Upper lobe of left lung (tissue), 6 donors: Measurements from ENCODE around the gene USP10. TPM values are rescaled to one million over a fixed set of nuclear protein-coding genes. Genes with fewer than 3 reads are reported as not detected.
A peak's percentile ranks its signal among the peaks of the same experiment; 100 is the strongest.

Experiments used
- ATAC-seq, 2 donors: fragments of 200-7000 bp; cut with Tn5 transposase; one replicate each; pipeline ENCODE4 v1.9.1; 2022; ENCODE audit warnings: mild to moderate bottlenecking in 2 of 2, moderate library complexity in 2 of 2; ENCODE audit not compliant: low FRiP score in 2 of 2
- DNase-seq, 2 donors: peaks; one replicate each; pipeline ENCODE4 v3.0.0-alpha.2; 2019 to 2020
- H3K27ac ChIP-seq, 4 donors: fragments of 200-600 bp; sonication (generic); one replicate each; pipeline ENCODE4 v1.5.1; 2016 to 2019
- H3K27me3 ChIP-seq, 4 donors: fragments of 200-600 bp; sonication (generic); one replicate each; pipeline ENCODE4 v1.5.1; 2017 to 2019
- H3K36me3 ChIP-seq, 4 donors: fragments of 200-600 bp; sonication (generic); one replicate each; pipeline ENCODE4 v1.5.1; 2016 to 2019
- H3K4me1 ChIP-seq, 4 donors: fragments of 200-600 bp; sonication (generic); one replicate each; pipeline ENCODE4 v1.5.1; 2018 to 2019
- H3K4me3 ChIP-seq, 4 donors: fragments of 200-600 bp; sonication (generic); one replicate each; pipeline ENCODE4 v1.5.1; 2017 to 2019; ENCODE audit warnings: mild to moderate bottlenecking in 2 of 4, moderate library complexity in 1 of 4
- H3K9me3 ChIP-seq, 4 donors: fragments of 200-600 bp; sonication (generic); one replicate each; pipeline ENCODE4 v1.5.1; 2018 to 2019
- CTCF ChIP-seq, 6 experiments: fragments of 450-650 bp in 4 of 6; fragments of 200-600 bp in 2 of 6; sonication (generic) in 2 of 6; IDR thresholded peaks; one replicate each; pipeline ENCODE4 v1.5.1; 2016 to 2019; ENCODE audit warnings: antibody characterized with exemption in 6 of 6
- EP300 ChIP-seq, 4 donors: sonication (generic); formaldehyde crosslinking; IDR thresholded peaks; one replicate each; pipeline ENCODE4 v1.5.1; 2017; ENCODE audit warnings: antibody characterized with exemption in 4 of 4, control low read depth in 2 of 4
- POLR2A ChIP-seq, 4 donors: fragments of 450-650 bp; IDR thresholded peaks; one replicate each; pipeline ENCODE4 v1.5.1; 2016 to 2017; ENCODE audit warnings: antibody characterized with exemption in 4 of 4, mild to moderate bottlenecking in 2 of 4
- POLR2AphosphoS5 ChIP-seq, 2 donors: sonication (generic); formaldehyde crosslinking; IDR thresholded peaks; one replicate each; pipeline ENCODE4 v1.5.1; 2017; ENCODE audit warnings: antibody characterized with exemption in 2 of 2
- WGBS, 2 donors: methylation state at CpG; one replicate each; pipeline ENCODE4 v1.1.5; 2017 to 2018; 5-methylcytosine and 5-hydroxymethylcytosine counted together
- total RNA-seq, 6 donors: library from RNA; depleted of rRNA in 4 of 6; stranded (reverse); fragments of >200 nt in 4 of 6; gene quantifications; one replicate each; pipeline versions ENCODE4 v1.1.0 to v1.2.1, GENCODE V29; 2016 to 2021
- donor health status: DM: no; HTN: no; CAD: no; lungs with moderate emphysema.
- donor health status: DM: no; HTN: yes; CAD: no; lungs with severe emphysema.

Gene USP10
- total RNA-seq, 6 donors from 2014 or later = 40.9 to 64.7 (median 51.5) TPM

- DNase-seq (no peak), ATAC-seq (no peak)
- H3K27ac ChIP-seq = no peak overlapping the region
- no peaks in the 10 kb centered on the region for H3K27me3 ChIP-seq
- peaks cover 14 to 44% (median 19%) of the 10 kb centered on the region in 4 donors for H3K4me1 ChIP-seq
- TF ChIP-seq CTCF (IDR thresholded peaks at IDR 0.05) (no peak), EP300 (IDR thresholded peaks at IDR 0.05) (no peak), POLR2A (IDR thresholded peaks at IDR 0.05) (no peak), POLR2AphosphoS5 (IDR thresholded peaks at IDR 0.05) (no peak)
- H3K9me3 ChIP-seq = no peaks in the 10 kb centered on the region
- 89 to 92% methylated on average over 10 of the region's 10 CpGs for WGBS, 2 donors
- H3K4me3 ChIP-seq = no peak overlapping the region
- no peaks in the 10 kb centered on the region for H3K36me3 ChIP-seq
Measured at GRCh38 chr16:84709609-84710008, 9.8 kb downstream of the USP10 start.

GRCh38 chr16:84710686-84711085 is 10.9 kb downstream of the USP10 start:
- no peak for TF ChIP-seq EP300 (IDR thresholded peaks at IDR 0.05)
- TF ChIP-seq POLR2AphosphoS5 (IDR thresholded peaks at IDR 0.05) = no peak
- no peak for TF ChIP-seq CTCF (IDR thresholded peaks at IDR 0.05)
- no peak for TF ChIP-seq POLR2A (IDR thresholded peaks at IDR 0.05)
- H3K4me3 ChIP-seq = no peak overlapping the region
- H3K4me1 ChIP-seq = peaks cover 13 to 39% (median 17%) of the 10 kb centered on the region in 4 donors
- no peak for ATAC-seq
- DNase-seq = no peak
- H3K27ac ChIP-seq = no peak overlapping the region
- no peaks in the 10 kb centered on the region for H3K27me3 ChIP-seq
- H3K9me3 ChIP-seq = no peaks in the 10 kb centered on the region
- 91 to 92% methylated on average over 11 of the region's 11 CpGs for WGBS, 2 donors
- no peaks in the 10 kb centered on the region for H3K36me3 ChIP-seq

GRCh38 chr16:84712138-84712671 is 12.4 kb downstream of the USP10 start:
- no peaks in the 10 kb centered on the region for H3K36me3 ChIP-seq
- H3K9me3 ChIP-seq = no peaks in the 10 kb centered on the region
- no peaks in the 10 kb centered on the region for H3K27me3 ChIP-seq
- WGBS, 2 donors = 90 to 97% methylated on average over 5 to 8 of the region's 8 CpGs
- DNase-seq (peak in 1 of 2 donors; percentile 27), ATAC-seq (no peak)
- no peak for TF ChIP-seq CTCF (IDR thresholded peaks at IDR 0.05)
- no peak for TF ChIP-seq POLR2A (IDR thresholded peaks at IDR 0.05)
- TF ChIP-seq EP300 (IDR thresholded peaks at IDR 0.05) = no peak
- no peak for TF ChIP-seq POLR2AphosphoS5 (IDR thresholded peaks at IDR 0.05)
- H3K4me3 ChIP-seq = no peak overlapping the region
- H3K27ac ChIP-seq = no peak overlapping the region
- peaks cover 12 to 32% (median 13%) of the 10 kb centered on the region in 4 donors for H3K4me1 ChIP-seq

GRCh38 chr16:84712801-84713775 is 13.3 kb downstream of the USP10 start:
- no peak for ATAC-seq
- WGBS, 2 donors = 89 to 94% methylated on average over 13 of the region's 13 CpGs
- TF ChIP-seq POLR2A (IDR thresholded peaks at IDR 0.05) = no peak
- TF ChIP-seq EP300 (IDR thresholded peaks at IDR 0.05) = no peak
- H3K27ac ChIP-seq = no peak overlapping the region
- H3K9me3 ChIP-seq = no peaks in the 10 kb centered on the region
- H3K4me1 ChIP-seq = peaks cover 12 to 24% (median 13%) of the 10 kb centered on the region in 4 donors
- H3K36me3 ChIP-seq = no peaks in the 10 kb centered on the region
- no peaks in the 10 kb centered on the region for H3K27me3 ChIP-seq
- no peak for DNase-seq
- H3K4me3 ChIP-seq = no peak overlapping the region

- 62 to 81% methylated on average over 6 of the region's 6 CpGs for WGBS, 2 donors
- no peaks in the 10 kb centered on the region for H3K27me3 ChIP-seq
- DNase-seq (no peak), ATAC-seq (peak in 1 of 2 donors; percentile 45)
- H3K4me3 ChIP-seq = no peak overlapping the region
- TF ChIP-seq POLR2AphosphoS5 (IDR thresholded peaks at IDR 0.05) (no peak), EP300 (IDR thresholded peaks at IDR 0.05) (no peak), CTCF (IDR thresholded peaks at IDR 0.05) (no peak), POLR2A (IDR thresholded peaks at IDR 0.05) (no peak)
- no peaks in the 10 kb centered on the region for H3K9me3 ChIP-seq
- H3K4me1 ChIP-seq = peaks cover 12 to 32% (median 15%) of the 10 kb centered on the region in 4 donors
- no peak overlapping the region for H3K27ac ChIP-seq
- H3K36me3 ChIP-seq = no peaks in the 10 kb centered on the region
Measured at GRCh38 chr16:84714028-84714427, 14.2 kb downstream of the USP10 start.
